Measurements from ENCODE around the gene TMUB2. TPM values are rescaled to one million over a fixed set of nuclear protein-coding genes. Genes with fewer than 3 reads are reported as not detected.
A peak's percentile ranks its signal among the peaks of the same experiment; 100 is the strongest.

TMUB2 gene
- total and polyA plus RNA-seq, 7 donors = 14.1 to 44.4 (median 20.9) TPM

DNA sequence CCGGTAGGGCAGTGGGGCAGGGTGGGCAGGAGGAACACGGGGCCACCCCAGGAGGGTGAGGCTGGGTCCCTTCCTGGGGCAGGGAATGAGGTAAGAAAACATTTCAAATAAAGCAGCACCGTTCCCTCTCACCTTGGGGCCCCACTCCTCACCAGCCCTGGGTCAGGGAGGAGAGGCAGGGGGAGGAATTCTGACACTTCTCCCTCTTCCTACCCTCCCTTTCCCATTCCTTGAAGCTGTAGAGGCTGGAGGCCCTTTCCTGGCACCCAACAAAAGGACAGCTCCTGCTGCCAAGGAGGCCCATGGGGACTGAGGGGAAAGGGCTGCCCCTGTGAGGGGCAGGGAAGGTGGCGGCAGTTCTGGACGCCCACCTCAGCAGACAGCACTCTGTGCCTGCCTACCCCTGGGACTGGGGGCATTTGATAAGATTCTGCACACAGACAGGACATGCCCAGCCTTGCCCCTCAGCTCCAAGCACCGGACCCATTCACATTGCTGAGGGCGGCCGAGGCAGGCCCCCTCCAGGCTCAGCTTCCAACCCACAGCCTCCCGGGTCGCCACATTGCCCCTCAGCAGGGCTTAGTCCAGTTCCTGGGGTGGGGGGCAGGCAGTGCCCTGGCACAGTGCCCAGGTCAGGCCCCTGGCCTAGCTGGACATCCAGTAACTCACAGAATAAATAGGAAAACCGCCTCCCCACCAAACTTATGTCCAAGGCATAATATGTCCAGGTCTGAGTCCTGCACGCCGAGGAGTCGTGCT is 6.7 kb downstream of the TMUB2 start:
- TF ChIP-seq, protein P1, sequence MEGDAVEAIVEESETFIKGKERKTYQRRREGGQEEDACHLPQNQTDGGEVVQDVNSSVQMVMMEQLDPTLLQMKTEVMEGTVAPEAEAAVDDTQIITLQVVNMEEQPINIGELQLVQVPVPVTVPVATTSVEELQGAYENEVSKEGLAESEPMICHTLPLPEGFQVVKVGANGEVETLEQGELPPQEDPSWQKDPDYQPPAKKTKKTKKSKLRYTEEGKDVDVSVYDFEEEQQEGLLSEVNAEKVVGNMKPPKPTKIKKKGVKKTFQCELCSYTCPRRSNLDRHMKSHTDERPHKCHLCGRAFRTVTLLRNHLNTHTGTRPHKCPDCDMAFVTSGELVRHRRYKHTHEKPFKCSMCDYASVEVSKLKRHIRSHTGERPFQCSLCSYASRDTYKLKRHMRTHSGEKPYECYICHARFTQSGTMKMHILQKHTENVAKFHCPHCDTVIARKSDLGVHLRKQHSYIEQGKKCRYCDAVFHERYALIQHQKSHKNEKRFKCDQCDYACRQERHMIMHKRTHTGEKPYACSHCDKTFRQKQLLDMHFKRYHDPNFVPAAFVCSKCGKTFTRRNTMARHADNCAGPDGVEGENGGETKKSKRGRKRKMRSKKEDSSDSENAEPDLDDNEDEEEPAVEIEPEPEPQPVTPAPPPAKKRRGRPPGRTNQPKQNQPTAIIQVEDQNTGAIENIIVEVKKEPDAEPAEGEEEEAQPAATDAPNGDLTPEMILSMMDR (IDR thresholded peaks at IDR 0.05) = no peak
- H3K9me3 ChIP-seq = no peaks in the 10 kb centered on the region
- no peaks in the 10 kb centered on the region for H3K27me3 ChIP-seq (ENCODE audit: insufficient read depth in 3 of 3, low read length in 2 of 3)
- peaks cover 5 to 84% of the 10 kb centered on the region in 2 donors for H3K36me3 ChIP-seq (ENCODE audit: insufficient read depth in 1 of 2, low read depth in 1 of 2)
- intact Hi-C loops (cut with DNase I) = no loop called here
- WGBS, 3 donors = 90 to 92% (median 91%) methylated on average over 14 of the region's 14 CpGs
- no peak overlapping the region for H3K27ac ChIP-seq
- H3K4me1 ChIP-seq = no peaks in the 10 kb centered on the region
- DNase-seq = peak in 1 of 2 donors; percentile 55
- no peak for ATAC-seq
- no peak overlapping the region for H3K4me3 ChIP-seq

DNA sequence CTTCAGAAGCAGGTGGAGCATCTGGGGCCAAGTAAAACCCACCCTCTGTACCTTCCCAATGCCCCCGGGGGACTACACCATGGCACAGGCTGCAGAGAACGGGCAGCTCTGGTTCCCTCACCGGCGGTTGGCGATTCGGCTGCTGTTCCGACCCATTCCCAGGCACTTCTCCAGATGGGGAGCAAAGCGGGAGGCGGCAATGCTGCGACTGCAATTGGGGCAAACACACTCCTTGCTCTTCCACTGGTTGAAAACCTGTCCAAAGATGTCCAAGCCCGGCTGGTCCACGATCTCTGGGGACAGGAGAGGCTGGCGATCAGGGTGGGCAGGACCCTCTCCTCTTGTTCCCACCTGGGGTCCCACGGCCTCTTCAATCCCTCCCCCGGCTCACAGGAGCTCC is 10.3 kb downstream of the TMUB2 start:
- H3K4me3 ChIP-seq = no peak overlapping the region
- no peaks in the 10 kb centered on the region for H3K27me3 ChIP-seq (ENCODE audit: insufficient read depth in 3 of 3, low read length in 2 of 3)
- H3K36me3 ChIP-seq (ENCODE audit: insufficient read depth in 1 of 2, low read depth in 1 of 2) = peaks cover 5 to 55% of the 10 kb centered on the region in 2 donors
- no peaks in the 10 kb centered on the region for H3K9me3 ChIP-seq
- peaks cover 3% of the 10 kb centered on the region for H3K4me1 ChIP-seq
- peak in 1 of 2 donors; percentile 48 for DNase-seq
- ATAC-seq = no peak
- WGBS, 3 donors = 84 to 90% (median 85%) methylated on average over 15 of the region's 15 CpGs
- H3K27ac ChIP-seq = no peak overlapping the region
- intact Hi-C loops (cut with DNase I) = no loop called here
- TF ChIP-seq, protein P1 (IDR thresholded peaks at IDR 0.05) = no peak

DNA sequence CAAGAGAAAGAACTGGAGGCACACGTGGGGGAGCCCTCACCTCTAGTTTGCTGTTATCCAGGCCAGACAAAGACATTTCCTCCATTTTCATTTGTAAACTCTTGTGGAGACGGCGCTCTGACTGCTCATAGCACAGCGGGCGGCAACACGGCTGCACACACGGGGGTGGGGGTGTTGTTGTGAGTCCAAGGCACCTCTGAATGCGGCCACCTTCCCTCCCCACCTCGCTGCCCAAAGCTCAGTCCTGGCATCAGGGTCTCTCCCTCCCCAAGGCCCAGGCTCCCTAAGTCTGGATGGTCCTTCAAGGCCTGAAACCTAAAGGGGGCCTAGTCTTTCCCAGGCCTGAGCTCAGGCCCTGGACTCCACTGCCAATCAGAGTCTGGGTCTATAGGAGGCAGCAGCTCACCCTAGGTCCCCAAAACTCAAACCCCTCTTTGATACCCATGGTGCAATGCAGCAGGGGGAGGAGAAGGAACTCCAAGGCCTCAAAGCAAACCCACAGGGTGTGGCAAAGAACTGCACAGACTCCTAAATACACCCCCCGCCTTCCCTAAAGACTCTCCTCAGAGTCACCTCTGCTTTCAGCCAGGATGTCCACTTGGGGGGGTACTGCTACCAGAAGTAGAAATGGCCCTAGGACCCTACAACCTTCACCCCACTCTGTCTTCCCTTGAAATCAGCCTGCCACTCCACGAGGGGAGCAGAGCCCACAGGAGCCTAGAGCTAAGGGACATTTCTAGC is 11.4 kb downstream of the TMUB2 start:
- Histone ChIP-seq H3K36me3 (ENCODE audit: insufficient read depth in 1 of 2, low read depth in 1 of 2) (peaks cover 5 to 46% of the 10 kb centered on the region in 2 donors), H3K27ac (peak overlapping the region; percentile 93), H3K4me3 (peak overlapping the region; percentile 87), H3K4me1 (peaks cover 4% of the 10 kb centered on the region), H3K27me3 (ENCODE audit: insufficient read depth in 3 of 3, low read length in 2 of 3) (no peaks in the 10 kb centered on the region), H3K9me3 (no peaks in the 10 kb centered on the region)
- intact Hi-C loops (cut with DNase I) = no loop called here
- TF ChIP-seq, protein P1 (IDR thresholded peaks at IDR 0.05) = no peak
- DNase-seq = peak in 1 of 2 donors; percentile 53
- ATAC-seq = no peak
- 65 to 68% (median 66%) methylated on average over 11 of the region's 11 CpGs for WGBS, 3 donors

DNA sequence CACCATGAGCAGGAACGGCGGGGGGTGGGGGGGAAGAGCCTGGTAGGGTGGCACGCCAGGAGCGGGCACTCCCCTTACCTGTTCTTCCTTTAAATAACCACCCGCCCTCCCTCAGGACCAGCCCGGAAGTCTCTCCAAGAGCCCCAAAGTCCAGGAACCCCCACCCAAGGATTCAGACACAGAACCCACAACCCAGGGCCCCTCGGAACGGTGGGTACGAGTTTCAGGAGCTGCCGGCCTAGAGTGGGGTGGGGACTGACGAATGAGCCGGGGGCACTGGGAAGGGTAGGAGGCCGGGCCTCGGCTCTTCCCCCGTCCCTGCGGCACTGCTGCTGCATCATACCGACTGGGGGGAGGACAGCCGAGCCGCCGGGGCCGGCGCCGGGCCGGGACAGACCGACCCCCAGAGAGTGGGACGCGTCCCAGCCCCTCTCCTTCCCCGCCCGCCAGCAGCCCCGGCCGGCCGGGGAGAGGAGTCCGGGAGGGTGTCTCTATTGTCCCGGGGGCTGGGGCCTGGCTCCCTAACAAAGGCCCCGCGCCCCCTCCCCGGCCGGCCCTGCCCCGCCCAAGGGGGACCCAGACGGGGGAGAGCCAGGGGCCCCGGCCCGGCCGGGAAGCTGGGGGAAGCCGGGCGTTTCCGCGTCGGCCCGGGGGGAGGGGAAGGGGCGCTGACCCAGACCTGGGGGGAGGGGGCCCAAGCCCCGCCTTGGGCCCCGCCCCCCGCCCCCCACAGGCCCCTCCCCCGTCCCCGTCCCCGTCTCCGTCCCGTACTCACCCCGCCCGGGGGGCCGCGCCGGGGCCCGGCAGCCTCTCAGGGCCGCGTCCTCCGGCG is 12.2 kb downstream of the TMUB2 start:
- Histone ChIP-seq H3K9me3 (no peaks in the 10 kb centered on the region), H3K4me3 (peak overlapping the region; percentile 87), H3K4me1 (peaks cover 7% of the 10 kb centered on the region), H3K27me3 (ENCODE audit: insufficient read depth in 3 of 3, low read length in 2 of 3) (no peaks in the 10 kb centered on the region), H3K27ac (peak overlapping the region; percentile 93), H3K36me3 (ENCODE audit: insufficient read depth in 1 of 2, low read depth in 1 of 2) (peaks cover 5 to 38% of the 10 kb centered on the region in 2 donors)
- TF ChIP-seq, protein P1 (IDR thresholded peaks at IDR 0.05) = no peak
- DNase-seq (peak; percentile 68 to 80), ATAC-seq (peak; percentile 7 to 36 (median 30))
- intact Hi-C loops (cut with DNase I) = no loop called here
- WGBS, 3 donors = 2 to 6% (median 2%) methylated on average over 17 to 66 of the region's 68 CpGs
